Keratinocyte (primary cell): Measurements from ENCODE around the gene NINJ2. TPM values are rescaled to one million over a fixed set of nuclear protein-coding genes. Genes with fewer than 3 reads are reported as not detected.

Source experiments
- DNase-seq: peaks from one replicate; pipeline ENCODE4 v3.0.0-alpha.2; 2011; ENCODE audit warnings: low read depth, missing footprints, low spot score
- FAIRE-seq: peaks from 2 replicates; lab custom pipeline; 2011; peaks lifted over from hg19 to GRCh38; lab: Jason Lieb, UNC
- H2AFZ ChIP-seq: 2 replicates; pipeline ENCODE4 v1.6.0; 2012; ENCODE audit warnings: low read length, control low read depth, inconsistent platforms; ENCODE audit not compliant: control insufficient read depth
- H3K27ac ChIP-seq: 2 replicates; pipeline ENCODE4 v1.5.1; 2011; ENCODE audit warnings: low read length; ENCODE audit not compliant: control insufficient read depth, insufficient read depth
- H3K27me3 ChIP-seq: 3 replicates; pipeline ENCODE4 v1.6.0; 2011; ENCODE audit warnings: low read length; ENCODE audit not compliant: control insufficient read depth, insufficient read depth; ENCODE audit errors: extremely low read depth
- H3K36me3 ChIP-seq, 2 experiments: 2 replicates in 1 of 2; 3 replicates in 1 of 2; pipeline ENCODE4 v1.5.1; 2011; ENCODE audit warnings: low read length in 2 of 2, mild to moderate bottlenecking in 1 of 2; ENCODE audit not compliant: control insufficient read depth in 2 of 2, insufficient read depth in 2 of 2; ENCODE audit errors: extremely low read depth in 1 of 2
- H3K4me1 ChIP-seq: 3 replicates; pipeline ENCODE4 v1.5.1; 2011; ENCODE audit warnings: low read length; ENCODE audit not compliant: control insufficient read depth, insufficient read depth; ENCODE audit errors: extremely low read depth
- H3K4me2 ChIP-seq: 3 replicates; pipeline ENCODE4 v1.6.0; 2011; ENCODE audit warnings: low read depth, low read length; ENCODE audit not compliant: control insufficient read depth, insufficient read depth; ENCODE audit errors: extremely low read depth
- H3K4me3 ChIP-seq, 3 experiments: fragments of 200-600 bp in 1 of 3; sonication (generic) in 1 of 3; 2 replicates in 2 of 3; 3 replicates in 1 of 3; pipeline ENCODE4 v1.5.1; 2011 to 2016; ENCODE audit warnings: low read length in 3 of 3, mild to moderate bottlenecking in 3 of 3, control low read depth in 2 of 3, inconsistent platforms in 1 of 3, low read depth in 1 of 3, mixed read lengths in 1 of 3, mixed run types in 1 of 3, moderate library complexity in 1 of 3; ENCODE audit not compliant: control insufficient read depth in 2 of 3, insufficient read depth in 2 of 3; ENCODE audit errors: extremely low read depth in 1 of 3
- H3K79me2 ChIP-seq: 2 replicates; pipeline ENCODE4 v1.6.0; 2012; ENCODE audit warnings: low read length; ENCODE audit not compliant: control insufficient read depth, insufficient read depth
- H3K9ac ChIP-seq: 3 replicates; pipeline ENCODE4 v1.6.0; 2011; ENCODE audit warnings: low read length; ENCODE audit not compliant: control insufficient read depth, insufficient read depth; ENCODE audit errors: extremely low read depth
- H3K9me1 ChIP-seq: 3 replicates; pipeline ENCODE4 v1.6.0; 2011; ENCODE audit warnings: low read length; ENCODE audit not compliant: control insufficient read depth, insufficient read depth; ENCODE audit errors: extremely low read depth
- H3K9me3 ChIP-seq: 2 replicates; pipeline ENCODE4 v1.5.1; 2012; ENCODE audit warnings: low read depth, low read length; ENCODE audit not compliant: control insufficient read depth
- H4K20me1 ChIP-seq: 3 replicates; pipeline ENCODE4 v1.6.0; 2011; ENCODE audit warnings: low read length; ENCODE audit not compliant: control insufficient read depth, insufficient read depth; ENCODE audit errors: extremely low read depth
- CTCF ChIP-seq, 3 experiments: IDR thresholded peaks in 1 of 3; conservative IDR thresholded peaks in 1 of 3; optimal IDR thresholded peaks in 1 of 3; 2 replicates in 2 of 3; 3 replicates in 1 of 3; pipeline versions ENCODE3 to v1.5.1; 2011; ENCODE audit warnings: low read length in 3 of 3, mild to moderate bottlenecking in 3 of 3, moderate library complexity in 2 of 3, control low read depth in 1 of 3, inconsistent platforms in 1 of 3; ENCODE audit not compliant: insufficient read depth in 2 of 3; ENCODE audit errors: extremely low read depth in 1 of 3
- EZH2 ChIP-seq: IDR thresholded peaks from one replicate; pipeline ENCODE4 v1.6.1; 2012; ENCODE audit warnings: inconsistent platforms, mild to moderate bottlenecking, low read length, moderate library complexity
- dilution Hi-C: fragments of 300-500 bp; cut with MboI; formaldehyde crosslinking; loops from one replicate; pipeline ENCODE4 v1.7.0; 2020; ENCODE audit warnings: low sequenced_read_pairs; ENCODE audit not compliant: extremely low pct_ligation_motif_present
- polyA plus RNA-seq, 5 experiments: library from polyadenylated mRNA; depleted of rRNA in 3 of 5; stranded (reverse) in 3 of 5; stranded (forward) in 1 of 5; unstranded in 1 of 5; fragments of >200 nt; gene quantifications; 1 replicate in 1 of 5; 2 replicates in 3 of 5; 3 replicates in 1 of 5; pipeline versions ENCODE4 v1.2.1 to v1.2.3, GENCODE V29; 2011 to 2012; ENCODE audit warnings: missing spikeins in 2 of 5, low read depth in 1 of 5, low replicate concordance in 1 of 5

Gene NINJ2
- polyA plus RNA-seq, 1 donor (not counting 4 experiments of a cell fraction or from before 2014, with no cell fraction given), result 0.58 TPM

GRCh38 chr12:544142-544541 lies 119.1 kb downstream of the NINJ2 start:
- no peak overlapping the region for H3K4me2 ChIP-seq
- no peaks in the 10 kb centered on the region for H3K9me3 ChIP-seq
- H4K20me1 ChIP-seq, result no peaks in the 10 kb centered on the region
- no peak for FAIRE-seq
- no peaks in the 10 kb centered on the region for H3K79me2 ChIP-seq
- H3K9me1 ChIP-seq, result no peaks in the 10 kb centered on the region
- DNase-seq, result no peak
- no peak overlapping the region for H3K9ac ChIP-seq
- no peak overlapping the region for H2AFZ ChIP-seq
- no peaks in the 10 kb centered on the region for H3K36me3 ChIP-seq
- TF ChIP-seq CTCF (optimal IDR thresholded peaks at IDR 0.05 in 1 of 3, IDR thresholded peaks at IDR 0.05 in 1 of 3, conservative IDR thresholded peaks at IDR 0.05 in 1 of 3; ENCODE audit: extremely low read depth in 1 of 3, insufficient read depth in 2 of 3, low read length in 3 of 3) (no peak), EZH2 (no peak)
- H3K4me3 ChIP-seq, result no peak overlapping the region
- dilution Hi-C loops, result loop anchor here (5.0 kb wide), 1 partner anchor 67 kb away; no protein-coding TSS in a partner anchor
- H3K27ac ChIP-seq, result no peak overlapping the region
- no peaks in the 10 kb centered on the region for H3K27me3 ChIP-seq
- H3K4me1 ChIP-seq, result peaks cover 9% of the 10 kb centered on the region

DNA sequence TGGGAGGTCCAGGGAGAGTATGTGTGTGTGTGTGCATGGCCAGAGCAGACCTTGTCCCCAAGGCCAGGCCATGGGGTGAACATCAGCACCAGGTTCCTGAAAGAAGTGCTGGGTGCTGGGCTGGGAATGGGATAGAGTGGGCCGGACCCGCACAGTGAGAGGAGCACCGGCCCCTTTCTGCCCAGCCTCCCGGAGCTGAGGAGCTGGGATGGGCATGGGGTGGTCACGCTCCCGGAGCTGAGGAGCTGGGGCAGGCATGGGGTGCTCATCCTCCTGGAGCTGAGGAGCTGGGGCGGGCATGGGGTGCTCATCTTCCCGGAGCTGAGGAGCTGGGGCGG lies 120.2 kb downstream of the NINJ2 start:
- peaks cover 20% of the 10 kb centered on the region for H3K4me1 ChIP-seq
- FAIRE-seq (no peak), DNase-seq (no peak)
- no peaks in the 10 kb centered on the region for H3K36me3 ChIP-seq
- no peaks in the 10 kb centered on the region for H3K79me2 ChIP-seq
- no peaks in the 10 kb centered on the region for H3K27me3 ChIP-seq
- H3K4me2 ChIP-seq, result no peak overlapping the region
- H3K9me3 ChIP-seq, result no peaks in the 10 kb centered on the region
- H3K9ac ChIP-seq, result no peak overlapping the region
- H3K27ac ChIP-seq, result no peak overlapping the region
- H2AFZ ChIP-seq, result no peak overlapping the region
- H3K4me3 ChIP-seq, result no peak overlapping the region
- dilution Hi-C loops, result loop anchor here (5.0 kb wide), 1 partner anchor 66 kb away; no protein-coding TSS in a partner anchor
- H4K20me1 ChIP-seq, result no peaks in the 10 kb centered on the region
- TF ChIP-seq EZH2 (no peak), CTCF (optimal IDR thresholded peaks at IDR 0.05 in 1 of 3, IDR thresholded peaks at IDR 0.05 in 1 of 3, conservative IDR thresholded peaks at IDR 0.05 in 1 of 3; ENCODE audit: extremely low read depth in 1 of 3, insufficient read depth in 2 of 3, low read length in 3 of 3) (no peak)
- H3K9me1 ChIP-seq, result no peaks in the 10 kb centered on the region
